ENCODE data around the gene LITAF. TPM values are rescaled to one million over a fixed set of nuclear protein-coding genes. Genes with fewer than 3 reads are reported as not detected.

Gene LITAF
- total RNA-seq, 1 donor = 96.7 TPM

DNA sequence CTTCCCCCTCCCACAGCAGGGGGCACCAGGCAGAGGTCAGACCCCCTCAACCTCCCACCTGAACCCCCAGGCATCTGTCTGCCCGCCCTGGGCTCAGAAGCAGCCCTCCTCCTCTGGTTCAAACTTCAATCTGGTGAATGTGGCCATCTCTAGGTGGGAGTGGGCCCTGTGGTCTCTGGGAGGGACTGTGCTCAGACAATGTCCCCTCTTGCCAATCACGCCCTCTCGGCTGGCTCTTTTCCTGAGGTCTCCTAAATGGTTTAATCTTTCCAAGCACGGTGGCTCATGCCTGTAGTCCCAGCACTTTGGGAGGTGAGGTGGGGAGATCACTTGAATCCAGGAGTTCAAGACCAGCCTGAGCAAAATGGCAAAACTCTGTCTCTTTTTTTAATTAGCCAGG is 15.2 kb downstream of the LITAF start:
- DNase-seq (ENCODE audit: low read depth) = no peak
- no peak overlapping the region for H3K4me3 ChIP-seq (ENCODE audit: low read depth, low read length)
- TF ChIP-seq, protein P1, sequence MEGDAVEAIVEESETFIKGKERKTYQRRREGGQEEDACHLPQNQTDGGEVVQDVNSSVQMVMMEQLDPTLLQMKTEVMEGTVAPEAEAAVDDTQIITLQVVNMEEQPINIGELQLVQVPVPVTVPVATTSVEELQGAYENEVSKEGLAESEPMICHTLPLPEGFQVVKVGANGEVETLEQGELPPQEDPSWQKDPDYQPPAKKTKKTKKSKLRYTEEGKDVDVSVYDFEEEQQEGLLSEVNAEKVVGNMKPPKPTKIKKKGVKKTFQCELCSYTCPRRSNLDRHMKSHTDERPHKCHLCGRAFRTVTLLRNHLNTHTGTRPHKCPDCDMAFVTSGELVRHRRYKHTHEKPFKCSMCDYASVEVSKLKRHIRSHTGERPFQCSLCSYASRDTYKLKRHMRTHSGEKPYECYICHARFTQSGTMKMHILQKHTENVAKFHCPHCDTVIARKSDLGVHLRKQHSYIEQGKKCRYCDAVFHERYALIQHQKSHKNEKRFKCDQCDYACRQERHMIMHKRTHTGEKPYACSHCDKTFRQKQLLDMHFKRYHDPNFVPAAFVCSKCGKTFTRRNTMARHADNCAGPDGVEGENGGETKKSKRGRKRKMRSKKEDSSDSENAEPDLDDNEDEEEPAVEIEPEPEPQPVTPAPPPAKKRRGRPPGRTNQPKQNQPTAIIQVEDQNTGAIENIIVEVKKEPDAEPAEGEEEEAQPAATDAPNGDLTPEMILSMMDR (IDR thresholded peaks at IDR 0.05; ENCODE audit: insufficient read depth, low read depth, low read length) = no peak

DNA sequence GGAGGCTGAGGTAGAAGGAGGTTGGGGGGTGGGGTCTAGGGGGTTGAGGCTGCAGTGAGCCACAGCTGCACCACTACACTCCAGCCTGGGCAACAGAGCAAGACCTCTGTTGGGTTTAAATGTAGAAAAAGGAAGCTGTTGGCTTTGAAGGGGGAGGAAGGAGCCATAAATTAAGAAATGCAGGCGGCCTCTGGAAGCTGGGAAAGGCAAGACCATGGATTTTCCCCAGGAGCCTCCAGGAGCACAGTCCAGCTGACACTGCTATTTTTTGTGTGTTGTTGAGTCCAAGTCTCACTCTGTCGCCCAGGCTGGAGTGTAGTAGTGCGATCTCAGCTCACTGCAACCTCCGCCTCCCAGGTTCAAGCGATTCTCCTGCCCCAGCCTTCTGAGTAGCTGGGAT is 15.9 kb downstream of the LITAF start:
- H3K4me3 ChIP-seq (ENCODE audit: low read depth, low read length) = no peak overlapping the region
- TF ChIP-seq, protein P1 (IDR thresholded peaks at IDR 0.05; ENCODE audit: insufficient read depth, low read depth, low read length) = no peak
- DNase-seq (ENCODE audit: low read depth) = no peak

DNA sequence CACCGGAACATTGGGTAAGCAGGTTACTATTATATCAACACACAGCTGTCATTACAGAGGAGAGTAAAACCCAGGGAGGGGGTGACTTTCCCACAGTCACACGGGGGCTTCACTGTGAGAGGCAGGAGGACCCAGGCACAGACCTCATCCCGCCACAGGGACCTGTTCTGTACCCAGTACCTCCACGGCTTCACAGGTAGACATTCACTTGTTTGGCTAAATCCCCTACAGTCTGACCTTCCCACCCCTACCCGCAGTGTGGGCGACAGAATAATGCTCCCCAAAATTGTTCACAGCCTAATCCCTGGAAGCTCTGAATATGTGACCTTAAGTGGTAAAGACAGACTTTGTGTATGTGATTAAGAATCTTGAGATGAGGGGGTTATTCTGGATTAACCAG is 16.5 kb downstream of the LITAF start:
- H3K4me3 ChIP-seq (ENCODE audit: low read depth, low read length) = no peak overlapping the region
- TF ChIP-seq, protein P1 (IDR thresholded peaks at IDR 0.05; ENCODE audit: insufficient read depth, low read depth, low read length) = no peak
- DNase-seq (ENCODE audit: low read depth) = no peak

DNA sequence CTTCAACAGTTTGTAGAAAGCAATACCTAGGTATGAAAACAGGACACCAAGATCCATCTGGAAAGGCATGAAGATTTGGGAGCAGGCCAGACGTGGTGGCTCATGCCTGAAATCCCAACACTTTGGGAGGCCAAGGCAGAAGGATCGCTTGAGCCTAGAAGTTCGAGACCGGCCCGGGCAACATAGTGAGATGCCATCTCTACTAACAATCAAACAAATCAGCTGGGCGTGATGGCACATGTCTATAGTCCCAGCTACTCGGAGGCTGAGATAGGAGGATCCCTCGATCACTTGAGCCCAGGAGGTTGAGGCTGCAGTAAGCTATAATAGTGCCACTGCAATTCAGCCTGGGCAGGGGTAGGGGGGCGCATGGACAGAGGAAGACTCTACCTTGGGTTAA is 20.3 kb downstream of the LITAF start:
- no peak for DNase-seq (ENCODE audit: low read depth)
- H3K4me3 ChIP-seq (ENCODE audit: low read depth, low read length) = no peak overlapping the region
- TF ChIP-seq, protein P1 (IDR thresholded peaks at IDR 0.05; ENCODE audit: insufficient read depth, low read depth, low read length) = no peak

DNA sequence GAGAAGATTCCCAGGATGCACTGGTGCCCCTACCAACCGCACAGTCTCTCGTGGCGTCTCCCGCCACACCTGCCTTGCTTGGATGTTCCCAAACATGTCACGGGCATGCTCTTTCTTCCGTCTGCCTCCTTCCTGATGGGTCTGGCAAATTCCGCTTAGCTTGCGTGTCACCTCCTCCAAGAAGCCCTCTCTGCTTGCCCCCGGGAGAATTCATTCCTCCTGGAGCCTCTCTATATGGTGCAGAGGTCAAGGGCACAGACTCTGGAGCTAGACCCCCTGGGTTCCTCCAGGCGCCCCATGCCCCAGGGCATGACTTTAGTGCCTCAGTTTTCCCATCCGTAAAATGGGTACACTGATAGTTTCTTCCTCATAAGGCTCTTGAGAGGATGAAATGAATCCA is 21.1 kb downstream of the LITAF start:
- DNase-seq (ENCODE audit: low read depth) = no peak
- TF ChIP-seq, protein P1 (IDR thresholded peaks at IDR 0.05; ENCODE audit: insufficient read depth, low read depth, low read length) = no peak

DNA sequence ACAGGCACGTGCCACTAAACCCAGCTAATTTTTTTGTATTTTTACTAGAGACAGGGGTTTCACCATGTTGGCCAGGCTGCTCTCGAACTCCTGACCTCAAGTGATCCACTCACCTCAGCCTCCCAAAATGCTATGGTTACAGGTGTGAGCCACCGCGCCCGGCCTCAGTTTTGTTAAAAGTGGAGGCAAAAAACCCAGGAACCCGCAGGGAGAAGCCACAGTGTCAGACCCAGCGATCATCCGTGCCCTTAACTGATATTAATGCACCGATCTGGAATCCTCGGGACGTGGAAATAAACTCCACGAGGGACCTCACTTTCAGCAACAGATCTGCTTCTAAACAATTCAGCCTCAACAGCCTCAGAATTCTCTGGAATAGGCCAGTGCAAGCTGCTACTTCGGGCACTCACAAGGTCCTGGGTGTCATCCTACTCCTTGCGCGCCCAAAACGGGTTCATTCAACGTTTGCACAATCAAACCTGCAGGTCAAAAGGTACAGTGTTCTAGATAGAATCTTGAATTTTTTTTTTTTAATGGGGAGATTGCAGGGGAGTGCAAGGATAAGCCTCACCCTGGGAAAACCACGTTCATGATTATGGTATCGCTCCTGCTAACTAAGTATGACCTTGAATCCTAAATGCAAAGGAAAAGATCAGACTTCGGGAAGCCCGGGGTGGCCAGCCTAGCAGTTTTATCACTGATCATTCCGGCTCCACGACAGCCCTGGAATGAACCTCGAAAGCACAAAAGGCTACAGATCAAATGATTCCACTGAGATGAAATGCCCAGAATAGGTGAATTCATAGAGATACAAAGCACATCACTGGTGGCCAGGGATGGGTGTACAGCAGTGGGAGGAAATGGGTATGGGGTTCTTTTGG is 22.4 kb downstream of the LITAF start:
- TF ChIP-seq, protein P1 (IDR thresholded peaks at IDR 0.05; ENCODE audit: insufficient read depth, low read depth, low read length) = no peak
- H3K4me3 ChIP-seq (ENCODE audit: low read depth, low read length) = no peak overlapping the region
- DNase-seq (ENCODE audit: low read depth) = no peak

More for the DNA sequence above, 21.1 kb downstream of the LITAF start:
- no peak overlapping the region for H3K4me3 ChIP-seq (ENCODE audit: low read depth, low read length)

Measured in fibroblast of villous mesenchyme (primary cell).